AG09319 (cell line): ENCODE data around the gene SPOP.

Experiments used
- DNase-seq: peaks from one replicate; pipeline ENCODE4 v3.0.0-alpha.2; 2010; ENCODE audit warnings: low read depth; ENCODE audit errors: extremely low read depth
- CTCF ChIP-seq: IDR thresholded peaks from 2 replicates; pipeline ENCODE4 v1.5.1; 2011; ENCODE audit warnings: low read depth, mild to moderate bottlenecking, inconsistent platforms, low read length, moderate library complexity

The SPOP gene

GRCh38 chr17:49645654-49646053 lies 32.2 kb downstream of the SPOP start:
- no peak for TF ChIP-seq CTCF
- no peak for DNase-seq

GRCh38 chr17:49640556-49640955 lies 37.3 kb downstream of the SPOP start:
- DNase-seq = no peak
- TF ChIP-seq CTCF = no peak

GRCh38 chr17:49638818-49639217 lies 39.1 kb downstream of the SPOP start:
- DNase-seq = no peak
- no peak for TF ChIP-seq CTCF

- DNase-seq = no peak
- TF ChIP-seq CTCF = no peak
Observed at GRCh38 chr17:49637739-49638138, 40.2 kb downstream of the SPOP start.

- no peak for TF ChIP-seq CTCF
- DNase-seq = no peak
Observed at GRCh38 chr17:49637050-49637449, 40.8 kb downstream of the SPOP start.

GRCh38 chr17:49635121-49635520 lies 42.8 kb downstream of the SPOP start:
- DNase-seq = no peak
- TF ChIP-seq CTCF = no peak

- no peak for DNase-seq
- no peak for TF ChIP-seq CTCF
Observed at GRCh38 chr17:49634485-49634860, 43.4 kb downstream of the SPOP start.
